Neural cell (in vitro differentiated cells): ENCODE data around the gene DCBLD1. TPM values are rescaled to one million over a fixed set of nuclear protein-coding genes. Genes with fewer than 3 reads are reported as not detected.
A peak's percentile ranks its signal among the peaks of the same experiment; 100 is the strongest.

ENCODE experiments used
- H2AFZ ChIP-seq: fragments of 200-600, 300-800 bp; sonication (generic), shearing (Covaris generic); 2 replicates; pipeline ENCODE4 v1.6.0; 2014; ENCODE audit warnings: low read depth, mild to moderate bottlenecking, antibody characterized with exemption, low read length, moderate library complexity
- H3F3A ChIP-seq: fragments of 200-600 bp; shearing (Covaris generic); 2 replicates; pipeline ENCODE4 v1.6.1; 2016; ENCODE audit warnings: mild to moderate bottlenecking, moderate library complexity, mixed read lengths, antibody characterized with exemption, low read length; ENCODE audit not compliant: insufficient read depth, poor library complexity, severe bottlenecking
- H3K27ac ChIP-seq: fragments of 200-600, 300-800 bp; sonication (generic), shearing (Covaris generic); 2 replicates; pipeline ENCODE4 v1.5.1; 2014; ENCODE audit warnings: mild to moderate bottlenecking, low read length, moderate library complexity
- H3K27me3 ChIP-seq: fragments of 300-800, 200-600 bp; sonication (generic), shearing (Covaris generic); 2 replicates; pipeline ENCODE4 v1.6.0; 2014; ENCODE audit warnings: mild to moderate bottlenecking, low read depth, low read length, moderate library complexity; ENCODE audit not compliant: insufficient read depth
- H3K36me3 ChIP-seq: fragments of 300-800, 200-600 bp; sonication (generic), shearing (Covaris generic); 2 replicates; pipeline ENCODE4 v1.5.1; 2014; ENCODE audit warnings: mild to moderate bottlenecking, antibody characterized with exemption, low read length, moderate library complexity; ENCODE audit not compliant: insufficient read depth
- H3K4me2 ChIP-seq: fragments of 300-800, 200-600 bp; sonication (generic), shearing (Covaris generic); 2 replicates; pipeline ENCODE4 v1.6.0; 2014; ENCODE audit warnings: mild to moderate bottlenecking, low read length
- H3K4me3 ChIP-seq: fragments of 300-800, 200-600 bp; sonication (generic), shearing (Covaris generic); 2 replicates; pipeline ENCODE4 v1.5.1; 2014; ENCODE audit warnings: mild to moderate bottlenecking, low read length, moderate library complexity
- H3K79me2 ChIP-seq: fragments of 200-600 bp; shearing (Covaris generic); replicated peaks from 2 replicates; pipeline ENCODE4 v1.6.0; 2014; ENCODE audit warnings: mild to moderate bottlenecking, low read length, moderate library complexity; ENCODE audit not compliant: insufficient read depth
- H3K9ac ChIP-seq: fragments of 300-800, 200-600 bp; sonication (generic), shearing (Covaris generic); 2 replicates; pipeline ENCODE4 v1.6.1; 2016; ENCODE audit warnings: mild to moderate bottlenecking, low read length, mixed read lengths
- H3K9me2 ChIP-seq: fragments of 200-600 bp; shearing (Covaris generic); 2 replicates; pipeline ENCODE4 v1.6.1; 2016; ENCODE audit warnings: mild to moderate bottlenecking, low read length, mixed read lengths; ENCODE audit not compliant: insufficient read depth
- H3K9me3 ChIP-seq: fragments of 200-600, 300-800 bp; sonication (generic), shearing (Covaris generic); 2 replicates; pipeline ENCODE4 v1.6.1; 2016; ENCODE audit warnings: mild to moderate bottlenecking, mixed run types, low read length, moderate library complexity, mixed read lengths
- H4K20me1 ChIP-seq: fragments of 200-600 bp; shearing (Covaris generic); 2 replicates; pipeline ENCODE4 v1.6.1; 2016; ENCODE audit warnings: mild to moderate bottlenecking, mixed run types; ENCODE audit not compliant: insufficient read depth
- EP300 ChIP-seq: fragments of 450-650 bp; conservative IDR thresholded peaks from 2 replicates; pipeline ENCODE4 v1.6.1; 2014; ENCODE audit warnings: antibody characterized with exemption, mild to moderate bottlenecking, moderate library complexity; ENCODE audit not compliant: poor library complexity, severe bottlenecking
- EZH2 ChIP-seq: fragments of 200-600, 300-800 bp; shearing (Covaris generic), sonication (generic); IDR thresholded peaks from 2 replicates; pipeline ENCODE4 v1.6.1; 2014; ENCODE audit warnings: antibody characterized with exemption, low read length, borderline replicate concordance, mild to moderate bottlenecking; ENCODE audit not compliant: insufficient read depth, poor library complexity, severe bottlenecking
- MXI1 ChIP-seq: fragments of 450-650 bp; conservative IDR thresholded peaks from 2 replicates; pipeline ENCODE4 v1.6.1; 2014; ENCODE audit warnings: antibody characterized with exemption, mild to moderate bottlenecking; ENCODE audit not compliant: poor library complexity, severe bottlenecking
- POLR2AphosphoS5 ChIP-seq: IDR thresholded peaks from 2 replicates; pipeline ENCODE4 v1.6.1; 2012
- RAD21 ChIP-seq: fragments of 450-650 bp; conservative IDR thresholded peaks from 2 replicates; pipeline ENCODE4 v1.6.1; 2014; ENCODE audit warnings: antibody characterized with exemption, mild to moderate bottlenecking, moderate library complexity
- SMC3 ChIP-seq: fragments of 450-650 bp; conservative IDR thresholded peaks from 2 replicates; pipeline ENCODE4 v1.6.1; 2014; ENCODE audit warnings: antibody characterized with exemption, mild to moderate bottlenecking, moderate library complexity; ENCODE audit not compliant: poor library complexity
- TAF1 ChIP-seq: IDR thresholded peaks from 2 replicates; pipeline ENCODE4 v1.6.1; 2012; ENCODE audit warnings: low read depth
- polyA minus RNA-seq: library from RNA; depleted of rRNA, polyadenylated mRNA; stranded (reverse); fragments of >200 nt; gene quantifications from 2 replicates; pipeline ENCODE4 v1.2.3, GENCODE V29; 2014
- polyA plus RNA-seq: library from polyadenylated mRNA; depleted of rRNA; stranded (reverse); fragments of >200 nt; gene quantifications from 2 replicates; pipeline ENCODE4 v1.2.3, GENCODE V29; 2014
- TF ChIP-seq, protein P1 (sequence below): IDR thresholded peaks from 2 replicates; pipeline ENCODE4 v1.6.1; 2012; ENCODE audit warnings: borderline replicate concordance
- TF ChIP-seq, protein P2 (sequence below): fragments of 450-650 bp; IDR thresholded peaks from 2 replicates; pipeline ENCODE4 v1.5.1; 2014; ENCODE audit warnings: antibody characterized with exemption, mild to moderate bottlenecking, moderate library complexity; ENCODE audit not compliant: poor library complexity, severe bottlenecking

Gene DCBLD1
- polyA plus RNA-seq (11.4 and 21.4 TPM in 2 replicates), polyA minus RNA-seq (15.8 and 18.3 TPM in 2 replicates)

DNA sequence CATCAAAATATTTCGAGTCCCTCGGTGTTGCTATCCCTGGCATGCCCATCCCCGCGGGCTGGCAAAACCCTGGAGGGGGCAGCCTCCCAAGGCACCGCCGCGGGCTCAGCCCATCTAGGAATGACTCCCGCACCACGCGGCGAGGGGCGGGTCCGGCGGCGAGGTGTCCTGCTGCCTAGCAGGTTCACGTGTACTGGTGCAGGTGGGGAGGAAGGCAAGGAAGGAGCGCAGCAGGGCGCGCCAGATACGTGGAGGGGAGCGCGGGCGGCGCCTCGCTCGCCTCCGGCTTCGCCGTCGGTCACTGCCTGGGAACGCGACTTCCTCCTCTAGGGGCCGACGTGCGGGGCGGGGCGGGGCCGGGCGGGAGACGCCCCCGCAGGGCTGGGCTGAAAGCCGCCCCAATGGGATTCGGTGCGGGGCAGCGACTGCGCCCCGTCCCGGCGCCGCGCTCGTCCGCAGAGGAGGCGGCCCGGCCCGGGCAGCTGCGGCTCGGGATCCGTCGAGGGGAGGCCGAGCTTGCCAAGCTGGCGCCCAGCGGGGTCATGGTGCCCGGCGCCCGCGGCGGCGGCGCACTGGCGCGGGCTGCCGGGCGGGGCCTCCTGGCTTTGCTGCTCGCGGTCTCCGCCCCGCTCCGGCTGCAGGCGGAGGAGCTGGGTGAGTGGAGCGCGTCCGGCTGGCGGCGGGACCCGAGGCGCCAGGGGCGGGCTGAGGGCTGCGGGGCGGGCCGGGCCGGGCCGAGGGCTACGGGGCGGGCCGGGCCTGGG lies at the start of gene DCBLD1:
DCBLD1 (plus strand) TSS at position 435 of the 764 bp plus-strand sequence; CDS start at position 543, 108 bp downstream.
- H3K27ac ChIP-seq = no peak within 1 kb of the TSS
- H3K4me3 ChIP-seq = peak within 1 kb of the TSS; percentile 76
- peak within 1 kb of the TSS; percentile 30 for H2AFZ ChIP-seq
- no peaks in the 10 kb centered on the region for H4K20me1 ChIP-seq
- no peaks in the 10 kb centered on the region for H3K79me2 ChIP-seq
- no peaks in the 10 kb centered on the region for H3F3A ChIP-seq
- no peaks in the 10 kb centered on the region for H3K9me2 ChIP-seq
- H3K4me2 ChIP-seq = peak within 1 kb of the TSS; percentile 74
- H3K9me3 ChIP-seq = no peaks in the 10 kb centered on the region
- TF ChIP-seq SMC3 = no peak
- TF ChIP-seq RAD21 = no peak
- TF ChIP-seq MXI1 = peak; percentile 55
- no peak for TF ChIP-seq EP300
- no peak for TF ChIP-seq POLR2AphosphoS5
- peak within 1 kb of the TSS; percentile 57 for H3K9ac ChIP-seq
- H3K36me3 ChIP-seq = no peaks in the 10 kb centered on the region
- H3K27me3 ChIP-seq = peaks cover 33% of the 10 kb centered on the region

DNA sequence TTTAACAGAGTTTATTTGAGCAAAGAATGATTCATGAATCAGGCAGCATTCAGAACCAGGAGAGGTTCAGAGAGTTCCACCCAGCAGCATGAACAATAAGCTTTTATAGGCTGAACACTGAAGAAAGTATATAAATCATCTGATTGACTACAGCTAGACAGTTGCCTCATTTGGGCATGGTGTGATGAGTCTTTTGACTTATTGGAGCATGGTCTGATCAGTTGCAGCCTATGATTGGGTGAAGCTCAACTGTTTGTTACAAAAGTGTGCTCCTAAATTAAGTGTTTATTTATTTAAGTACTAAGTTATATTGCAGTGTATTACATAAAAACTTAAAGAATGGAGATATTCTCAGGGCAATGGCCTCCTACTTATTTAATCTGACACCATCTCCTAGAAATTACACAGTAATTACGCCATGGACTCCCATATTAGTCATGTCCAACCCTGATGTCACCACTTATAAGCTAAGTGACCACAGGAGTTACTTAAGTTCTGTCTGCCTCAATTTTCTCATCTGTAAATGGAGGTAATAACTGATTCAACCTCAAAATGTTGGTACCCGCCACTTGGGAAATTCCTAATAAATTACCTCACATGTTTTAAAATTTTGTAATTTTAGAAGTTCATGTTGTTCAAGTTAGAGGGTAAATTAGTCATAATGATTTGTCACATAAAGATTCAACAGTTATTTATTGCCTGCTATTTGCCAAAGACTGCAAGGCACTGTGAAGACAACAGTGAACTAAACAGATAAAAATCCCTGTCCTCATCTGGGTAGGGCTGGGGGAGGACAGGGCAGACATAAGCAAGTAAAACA lies 41.6 kb upstream of the DCBLD1 start:
- Histone ChIP-seq H3K79me2 (no peaks in the 10 kb centered on the region), H3K9ac (no peak overlapping the region), H3K36me3 (no peaks in the 10 kb centered on the region), H3K4me2 (no peak overlapping the region), H3K9me2 (no peaks in the 10 kb centered on the region), H3K4me3 (no peak overlapping the region), H4K20me1 (no peaks in the 10 kb centered on the region), H2AFZ (no peak overlapping the region), H3F3A (no peaks in the 10 kb centered on the region), H3K27me3 (no peaks in the 10 kb centered on the region), H3K27ac (no peak overlapping the region), H3K9me3 (no peaks in the 10 kb centered on the region)
- no peak for TF ChIP-seq POLR2AphosphoS5
- TF ChIP-seq, protein P1, sequence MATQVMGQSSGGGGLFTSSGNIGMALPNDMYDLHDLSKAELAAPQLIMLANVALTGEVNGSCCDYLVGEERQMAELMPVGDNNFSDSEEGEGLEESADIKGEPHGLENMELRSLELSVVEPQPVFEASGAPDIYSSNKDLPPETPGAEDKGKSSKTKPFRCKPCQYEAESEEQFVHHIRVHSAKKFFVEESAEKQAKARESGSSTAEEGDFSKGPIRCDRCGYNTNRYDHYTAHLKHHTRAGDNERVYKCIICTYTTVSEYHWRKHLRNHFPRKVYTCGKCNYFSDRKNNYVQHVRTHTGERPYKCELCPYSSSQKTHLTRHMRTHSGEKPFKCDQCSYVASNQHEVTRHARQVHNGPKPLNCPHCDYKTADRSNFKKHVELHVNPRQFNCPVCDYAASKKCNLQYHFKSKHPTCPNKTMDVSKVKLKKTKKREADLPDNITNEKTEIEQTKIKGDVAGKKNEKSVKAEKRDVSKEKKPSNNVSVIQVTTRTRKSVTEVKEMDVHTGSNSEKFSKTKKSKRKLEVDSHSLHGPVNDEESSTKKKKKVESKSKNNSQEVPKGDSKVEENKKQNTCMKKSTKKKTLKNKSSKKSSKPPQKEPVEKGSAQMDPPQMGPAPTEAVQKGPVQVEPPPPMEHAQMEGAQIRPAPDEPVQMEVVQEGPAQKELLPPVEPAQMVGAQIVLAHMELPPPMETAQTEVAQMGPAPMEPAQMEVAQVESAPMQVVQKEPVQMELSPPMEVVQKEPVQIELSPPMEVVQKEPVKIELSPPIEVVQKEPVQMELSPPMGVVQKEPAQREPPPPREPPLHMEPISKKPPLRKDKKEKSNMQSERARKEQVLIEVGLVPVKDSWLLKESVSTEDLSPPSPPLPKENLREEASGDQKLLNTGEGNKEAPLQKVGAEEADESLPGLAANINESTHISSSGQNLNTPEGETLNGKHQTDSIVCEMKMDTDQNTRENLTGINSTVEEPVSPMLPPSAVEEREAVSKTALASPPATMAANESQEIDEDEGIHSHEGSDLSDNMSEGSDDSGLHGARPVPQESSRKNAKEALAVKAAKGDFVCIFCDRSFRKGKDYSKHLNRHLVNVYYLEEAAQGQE = no peak
- TF ChIP-seq TAF1 = no peak
- TF ChIP-seq EZH2 = no peak
- no peak for TF ChIP-seq EP300
- TF ChIP-seq MXI1 = no peak
- TF ChIP-seq, protein P2, sequence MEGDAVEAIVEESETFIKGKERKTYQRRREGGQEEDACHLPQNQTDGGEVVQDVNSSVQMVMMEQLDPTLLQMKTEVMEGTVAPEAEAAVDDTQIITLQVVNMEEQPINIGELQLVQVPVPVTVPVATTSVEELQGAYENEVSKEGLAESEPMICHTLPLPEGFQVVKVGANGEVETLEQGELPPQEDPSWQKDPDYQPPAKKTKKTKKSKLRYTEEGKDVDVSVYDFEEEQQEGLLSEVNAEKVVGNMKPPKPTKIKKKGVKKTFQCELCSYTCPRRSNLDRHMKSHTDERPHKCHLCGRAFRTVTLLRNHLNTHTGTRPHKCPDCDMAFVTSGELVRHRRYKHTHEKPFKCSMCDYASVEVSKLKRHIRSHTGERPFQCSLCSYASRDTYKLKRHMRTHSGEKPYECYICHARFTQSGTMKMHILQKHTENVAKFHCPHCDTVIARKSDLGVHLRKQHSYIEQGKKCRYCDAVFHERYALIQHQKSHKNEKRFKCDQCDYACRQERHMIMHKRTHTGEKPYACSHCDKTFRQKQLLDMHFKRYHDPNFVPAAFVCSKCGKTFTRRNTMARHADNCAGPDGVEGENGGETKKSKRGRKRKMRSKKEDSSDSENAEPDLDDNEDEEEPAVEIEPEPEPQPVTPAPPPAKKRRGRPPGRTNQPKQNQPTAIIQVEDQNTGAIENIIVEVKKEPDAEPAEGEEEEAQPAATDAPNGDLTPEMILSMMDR = no peak
- TF ChIP-seq SMC3 = no peak
- TF ChIP-seq RAD21 = no peak
